ENCODE results near the gene CPSF6. TPM values are rescaled to one million over a fixed set of nuclear protein-coding genes. Genes with fewer than 3 reads are reported as not detected.

Gene CPSF6
- total RNA-seq, 2 experiments from 2014 or later = 94.1 to 98.9 TPM

DNA sequence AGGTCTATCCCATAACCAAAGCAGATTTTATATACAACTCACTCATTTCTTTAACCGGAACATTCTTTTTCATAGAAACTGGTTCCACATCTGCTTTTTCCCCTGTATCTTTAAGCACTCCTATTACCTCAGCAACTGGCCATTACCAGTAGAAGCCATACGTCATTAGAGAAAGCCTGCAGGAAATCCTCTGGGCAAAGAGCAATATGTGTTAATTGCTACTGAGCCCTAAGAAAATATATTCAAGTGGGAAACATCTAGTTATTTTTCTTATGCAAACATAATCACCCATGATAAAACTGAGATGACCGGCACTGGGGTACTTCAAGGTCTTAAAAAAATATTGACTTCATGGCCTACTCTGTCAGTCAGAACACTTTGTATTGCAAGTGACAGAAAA is 28.2 kb upstream of the CPSF6 start:
- peaks cover 16% of the 10 kb centered on the region for H3K9me3 Mint-ChIP-seq
- H3K36me3 Mint-ChIP-seq (ENCODE audit: low read depth) = peaks cover 2% of the 10 kb centered on the region
- intact Hi-C loops (cut with micrococcal nuclease) = no loop called here
- H3K27ac Mint-ChIP-seq = no peak overlapping the region
- ATAC-seq (no peak), DNase-seq (no peak)
- no peaks in the 10 kb centered on the region for H3K27me3 Mint-ChIP-seq
- ChIA-PET POLR2A (no interaction called here), CTCF (no interaction called here)
- no peak for TF ChIP-seq CTCF (IDR thresholded peaks at IDR 0.05)
- no peak overlapping the region for H3K4me3 Mint-ChIP-seq
- no peaks in the 10 kb centered on the region for H3K4me1 Mint-ChIP-seq (ENCODE audit: low read depth)

DNA sequence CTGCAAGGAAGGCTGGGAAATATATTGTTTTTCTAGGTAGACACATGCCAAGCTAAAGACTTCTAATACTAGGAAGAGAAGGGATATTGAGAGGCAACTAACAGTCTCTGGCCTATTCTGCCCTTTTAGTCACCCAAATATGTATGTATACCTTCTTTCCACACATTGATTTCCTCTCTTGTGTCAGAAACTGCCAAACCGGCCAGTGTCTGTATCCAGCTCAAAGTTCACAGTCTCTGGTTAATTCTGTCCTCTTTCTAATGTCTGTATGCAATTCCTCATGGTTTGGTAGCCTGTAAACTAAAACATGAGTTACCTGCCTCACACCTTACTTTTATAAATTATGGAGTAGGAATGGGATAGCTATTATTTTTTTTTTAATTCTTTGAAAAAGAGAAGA is 25.2 kb upstream of the CPSF6 start:
- intact Hi-C loops (cut with micrococcal nuclease) = no loop called here
- no peak overlapping the region for H3K27ac Mint-ChIP-seq
- ATAC-seq (no peak), DNase-seq (no peak)
- TF ChIP-seq CTCF (IDR thresholded peaks at IDR 0.05) = no peak
- H3K4me3 Mint-ChIP-seq = no peak overlapping the region
- H3K4me1 Mint-ChIP-seq (ENCODE audit: low read depth) = no peaks in the 10 kb centered on the region
- POLR2A ChIA-PET = no interaction called here
- H3K27me3 Mint-ChIP-seq = no peaks in the 10 kb centered on the region
- no peaks in the 10 kb centered on the region for H3K9me3 Mint-ChIP-seq
- CTCF ChIA-PET = interaction anchor here (0.7 kb wide), 1 partner anchor 77 kb away, joined by 3 read pairs; no protein-coding TSS in a partner anchor
- H3K36me3 Mint-ChIP-seq (ENCODE audit: low read depth) = no peaks in the 10 kb centered on the region

GRCh38 chr12:69225251-69225910 is 14.0 kb upstream of the CPSF6 start:
- peaks cover 1% of the 10 kb centered on the region for H3K27me3 Mint-ChIP-seq
- ChIA-PET POLR2A (no interaction called here), CTCF (interaction anchor here (1.6 kb wide), 1 partner anchor 29 kb away, joined by 3 read pairs; no protein-coding TSS in a partner anchor)
- no peak overlapping the region for H3K27ac Mint-ChIP-seq
- no peaks in the 10 kb centered on the region for H3K36me3 Mint-ChIP-seq (ENCODE audit: low read depth)
- H3K9me3 Mint-ChIP-seq = no peaks in the 10 kb centered on the region
- no peaks in the 10 kb centered on the region for H3K4me1 Mint-ChIP-seq (ENCODE audit: low read depth)
- intact Hi-C loops (cut with micrococcal nuclease) = no loop called here
- no peak for ATAC-seq
- H3K4me3 Mint-ChIP-seq = no peak overlapping the region
- TF ChIP-seq CTCF (IDR thresholded peaks at IDR 0.05) = no peak
- DNase-seq = no peak

- no peak for ATAC-seq
- Mint-ChIP-seq H3K27ac (no peak overlapping the region), H3K36me3 (ENCODE audit: low read depth) (peaks cover 8% of the 10 kb centered on the region), H3K4me3 (no peak overlapping the region), H3K4me1 (ENCODE audit: low read depth) (no peaks in the 10 kb centered on the region), H3K27me3 (no peaks in the 10 kb centered on the region), H3K9me3 (peaks cover 19% of the 10 kb centered on the region)
- ChIA-PET CTCF (interaction anchor here (1.2 kb wide), 1 partner anchor 73 kb away, joined by 3 read pairs; no protein-coding TSS in a partner anchor), POLR2A (no interaction called here)
- no peak for DNase-seq
- TF ChIP-seq CTCF (IDR thresholded peaks at IDR 0.05) = no peak
- intact Hi-C loops (cut with micrococcal nuclease) = no loop called here
These were observed 7.9 kb upstream of the CPSF6 start for GRCh38 chr12:69231479-69231878.

DNA sequence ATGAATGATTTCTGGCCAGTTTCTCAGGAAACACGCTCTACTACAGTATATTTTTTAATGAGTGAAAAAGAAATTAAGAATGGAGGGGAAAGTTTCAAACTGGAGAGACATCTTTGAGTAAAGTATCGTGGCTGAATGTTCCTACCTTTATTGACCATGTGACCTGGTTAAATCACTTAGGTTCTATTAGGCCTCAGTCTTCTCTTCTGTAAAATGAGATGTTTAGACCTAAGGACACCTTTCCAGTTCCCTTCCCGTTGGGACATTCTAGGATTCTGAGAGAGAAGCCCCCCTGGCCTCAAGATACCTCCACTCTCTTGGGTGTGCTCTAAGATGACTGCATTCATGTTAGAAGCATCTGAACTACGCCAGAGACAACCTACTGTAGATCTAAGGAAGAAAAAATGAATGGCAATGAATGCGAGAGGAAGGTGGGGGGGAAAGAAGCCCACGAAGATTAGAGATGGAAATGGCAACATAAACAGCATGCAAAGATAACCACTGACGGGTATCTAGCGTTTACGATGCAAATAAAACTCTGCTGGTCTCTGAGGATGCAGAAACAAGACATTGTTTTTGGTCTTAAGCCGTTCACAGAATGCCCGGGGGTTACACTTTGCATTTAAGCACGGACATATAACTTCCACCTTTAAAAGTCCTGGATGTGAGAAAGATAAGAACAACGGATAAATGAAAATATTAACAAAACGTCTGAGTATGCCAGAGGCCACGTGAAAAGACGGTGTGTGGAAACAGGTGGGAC is 599 bp upstream of the CPSF6 start:
- peak overlapping the region; percentile 87 for H3K4me3 Mint-ChIP-seq
- peak overlapping the region; percentile 97 for H3K27ac Mint-ChIP-seq
- DNase-seq (no peak), ATAC-seq (no peak)
- peaks cover 26% of the 10 kb centered on the region for H3K36me3 Mint-ChIP-seq (ENCODE audit: low read depth)
- intact Hi-C loops (cut with micrococcal nuclease) = no loop called here
- no peaks in the 10 kb centered on the region for H3K9me3 Mint-ChIP-seq
- H3K27me3 Mint-ChIP-seq = no peaks in the 10 kb centered on the region
- peaks cover 43% of the 10 kb centered on the region for H3K4me1 Mint-ChIP-seq (ENCODE audit: low read depth)
- POLR2A ChIA-PET = interaction anchor here (0.5 to 1.8 kb wide), 3 partner anchors 27 to 83 kb away, joined by 3 to 5 read pairs (median 5); no protein-coding TSS in a partner anchor
- TF ChIP-seq CTCF (IDR thresholded peaks at IDR 0.05) = no peak
- CTCF ChIA-PET = interaction anchor here (0.9 kb wide), 1 partner anchor 16 kb away, joined by 3 read pairs; no protein-coding TSS in a partner anchor
